ENCODE data around the gene TMEM259. TPM values are rescaled to one million over a fixed set of nuclear protein-coding genes. Genes with fewer than 3 reads are reported as not detected.

Gene TMEM259
- total and polyA plus RNA-seq, 2 experiments from 2014 or later: 82.8 to 196 TPM

DNA sequence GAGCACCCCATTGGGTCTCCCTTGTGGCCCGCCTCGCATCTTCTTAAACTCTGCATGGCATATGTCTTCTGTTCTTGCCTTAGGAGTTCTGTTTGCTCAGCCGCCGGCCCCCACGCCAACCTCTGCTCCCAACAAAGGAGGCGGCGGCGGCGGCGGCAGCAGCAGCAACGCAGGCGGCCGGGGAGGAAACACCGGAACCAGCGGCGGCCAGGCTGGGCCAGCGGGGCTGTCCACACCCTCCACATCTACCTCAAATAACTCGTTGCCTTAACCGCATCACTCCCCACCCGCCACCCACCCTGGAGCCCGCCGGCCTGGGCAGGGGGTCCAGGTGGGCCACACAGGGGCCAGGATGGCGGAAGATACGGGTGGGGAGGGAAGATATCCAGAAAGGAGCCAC, 49.1 kb downstream of the TMEM259 start:
- H3K36me3 ChIP-seq (ENCODE audit: insufficient read depth): peaks cover 29% of the 10 kb centered on the region
- peaks cover 26% of the 10 kb centered on the region for H3K9me3 Mint-ChIP-seq
- no peak overlapping the region for H3K4me2 ChIP-seq
- no peak for ATAC-seq
- H3K36me3 Mint-ChIP-seq (ENCODE audit: low read depth): peaks cover 56% of the 10 kb centered on the region
- peaks cover 8% of the 10 kb centered on the region; the same call in 1 of the 2 replicates for H3F3A ChIP-seq (replicated peaks; ENCODE audit: low read depth)
- no peak for DNase-seq (ENCODE audit: low spot score)
- peaks cover 8% of the 10 kb centered on the region for H3K27me3 Mint-ChIP-seq (ENCODE audit: insufficient read depth, low read depth, poor library complexity)
- no peak overlapping the region for H2AFZ ChIP-seq
- no peaks in the 10 kb centered on the region for H3K27me3 ChIP-seq (ENCODE audit: insufficient read depth)
- H3K27ac Mint-ChIP-seq: no peak overlapping the region
- no peaks in the 10 kb centered on the region for H3K9me2 ChIP-seq (ENCODE audit: insufficient read depth)
- 0 out of 3 replicates have a peak, but pooled peaks cover 4% of the 10 kb centered on the region for H3K4me1 Mint-ChIP-seq
- no peaks in the 10 kb centered on the region for H3K79me2 ChIP-seq (replicated peaks; ENCODE audit: insufficient read depth)
- peaks cover 3% of the 10 kb centered on the region; the same call in 1 of the 2 replicates for H3K4me1 ChIP-seq (ENCODE audit: insufficient read depth)
- H4K20me1 ChIP-seq (replicated peaks; ENCODE audit: insufficient read depth): no peaks in the 10 kb centered on the region
- H3K27ac ChIP-seq (ENCODE audit: low read depth): no peak overlapping the region
- TF ChIP-seq ZNF331 (CRISPR knock-in tag; IDR thresholded peaks at IDR 0.05; ENCODE audit: low read depth) (no peak), STAT1 (IDR thresholded peaks at IDR 0.05; ENCODE audit: unreplicated experiment) (no peak), ZNF114 (CRISPR knock-in tag; IDR thresholded peaks at IDR 0.05) (no peak), POLR2AphosphoS5 (IDR thresholded peaks at IDR 0.05; ENCODE audit: low read depth) (no peak), NANOG (IDR thresholded peaks at IDR 0.05; ENCODE audit: borderline replicate concordance) (no peak), EZH2 (IDR thresholded peaks at IDR 0.05; ENCODE audit: low read depth, unreplicated experiment) (no peak), CREB1 (CRISPR knock-in tag; IDR thresholded peaks at IDR 0.05; ENCODE audit: low read depth) (no peak), EZH2phosphoT487 (IDR thresholded peaks at IDR 0.05; ENCODE audit: unreplicated experiment) (no peak), JUNB (IDR thresholded peaks at IDR 0.05; ENCODE audit: unreplicated experiment) (no peak)
- TF ChIP-seq, protein P1, sequence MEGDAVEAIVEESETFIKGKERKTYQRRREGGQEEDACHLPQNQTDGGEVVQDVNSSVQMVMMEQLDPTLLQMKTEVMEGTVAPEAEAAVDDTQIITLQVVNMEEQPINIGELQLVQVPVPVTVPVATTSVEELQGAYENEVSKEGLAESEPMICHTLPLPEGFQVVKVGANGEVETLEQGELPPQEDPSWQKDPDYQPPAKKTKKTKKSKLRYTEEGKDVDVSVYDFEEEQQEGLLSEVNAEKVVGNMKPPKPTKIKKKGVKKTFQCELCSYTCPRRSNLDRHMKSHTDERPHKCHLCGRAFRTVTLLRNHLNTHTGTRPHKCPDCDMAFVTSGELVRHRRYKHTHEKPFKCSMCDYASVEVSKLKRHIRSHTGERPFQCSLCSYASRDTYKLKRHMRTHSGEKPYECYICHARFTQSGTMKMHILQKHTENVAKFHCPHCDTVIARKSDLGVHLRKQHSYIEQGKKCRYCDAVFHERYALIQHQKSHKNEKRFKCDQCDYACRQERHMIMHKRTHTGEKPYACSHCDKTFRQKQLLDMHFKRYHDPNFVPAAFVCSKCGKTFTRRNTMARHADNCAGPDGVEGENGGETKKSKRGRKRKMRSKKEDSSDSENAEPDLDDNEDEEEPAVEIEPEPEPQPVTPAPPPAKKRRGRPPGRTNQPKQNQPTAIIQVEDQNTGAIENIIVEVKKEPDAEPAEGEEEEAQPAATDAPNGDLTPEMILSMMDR (conservative IDR thresholded peaks at IDR 0.05; ENCODE audit: low read depth in 2 of 2): no peak
- TF ChIP-seq, protein P2, sequence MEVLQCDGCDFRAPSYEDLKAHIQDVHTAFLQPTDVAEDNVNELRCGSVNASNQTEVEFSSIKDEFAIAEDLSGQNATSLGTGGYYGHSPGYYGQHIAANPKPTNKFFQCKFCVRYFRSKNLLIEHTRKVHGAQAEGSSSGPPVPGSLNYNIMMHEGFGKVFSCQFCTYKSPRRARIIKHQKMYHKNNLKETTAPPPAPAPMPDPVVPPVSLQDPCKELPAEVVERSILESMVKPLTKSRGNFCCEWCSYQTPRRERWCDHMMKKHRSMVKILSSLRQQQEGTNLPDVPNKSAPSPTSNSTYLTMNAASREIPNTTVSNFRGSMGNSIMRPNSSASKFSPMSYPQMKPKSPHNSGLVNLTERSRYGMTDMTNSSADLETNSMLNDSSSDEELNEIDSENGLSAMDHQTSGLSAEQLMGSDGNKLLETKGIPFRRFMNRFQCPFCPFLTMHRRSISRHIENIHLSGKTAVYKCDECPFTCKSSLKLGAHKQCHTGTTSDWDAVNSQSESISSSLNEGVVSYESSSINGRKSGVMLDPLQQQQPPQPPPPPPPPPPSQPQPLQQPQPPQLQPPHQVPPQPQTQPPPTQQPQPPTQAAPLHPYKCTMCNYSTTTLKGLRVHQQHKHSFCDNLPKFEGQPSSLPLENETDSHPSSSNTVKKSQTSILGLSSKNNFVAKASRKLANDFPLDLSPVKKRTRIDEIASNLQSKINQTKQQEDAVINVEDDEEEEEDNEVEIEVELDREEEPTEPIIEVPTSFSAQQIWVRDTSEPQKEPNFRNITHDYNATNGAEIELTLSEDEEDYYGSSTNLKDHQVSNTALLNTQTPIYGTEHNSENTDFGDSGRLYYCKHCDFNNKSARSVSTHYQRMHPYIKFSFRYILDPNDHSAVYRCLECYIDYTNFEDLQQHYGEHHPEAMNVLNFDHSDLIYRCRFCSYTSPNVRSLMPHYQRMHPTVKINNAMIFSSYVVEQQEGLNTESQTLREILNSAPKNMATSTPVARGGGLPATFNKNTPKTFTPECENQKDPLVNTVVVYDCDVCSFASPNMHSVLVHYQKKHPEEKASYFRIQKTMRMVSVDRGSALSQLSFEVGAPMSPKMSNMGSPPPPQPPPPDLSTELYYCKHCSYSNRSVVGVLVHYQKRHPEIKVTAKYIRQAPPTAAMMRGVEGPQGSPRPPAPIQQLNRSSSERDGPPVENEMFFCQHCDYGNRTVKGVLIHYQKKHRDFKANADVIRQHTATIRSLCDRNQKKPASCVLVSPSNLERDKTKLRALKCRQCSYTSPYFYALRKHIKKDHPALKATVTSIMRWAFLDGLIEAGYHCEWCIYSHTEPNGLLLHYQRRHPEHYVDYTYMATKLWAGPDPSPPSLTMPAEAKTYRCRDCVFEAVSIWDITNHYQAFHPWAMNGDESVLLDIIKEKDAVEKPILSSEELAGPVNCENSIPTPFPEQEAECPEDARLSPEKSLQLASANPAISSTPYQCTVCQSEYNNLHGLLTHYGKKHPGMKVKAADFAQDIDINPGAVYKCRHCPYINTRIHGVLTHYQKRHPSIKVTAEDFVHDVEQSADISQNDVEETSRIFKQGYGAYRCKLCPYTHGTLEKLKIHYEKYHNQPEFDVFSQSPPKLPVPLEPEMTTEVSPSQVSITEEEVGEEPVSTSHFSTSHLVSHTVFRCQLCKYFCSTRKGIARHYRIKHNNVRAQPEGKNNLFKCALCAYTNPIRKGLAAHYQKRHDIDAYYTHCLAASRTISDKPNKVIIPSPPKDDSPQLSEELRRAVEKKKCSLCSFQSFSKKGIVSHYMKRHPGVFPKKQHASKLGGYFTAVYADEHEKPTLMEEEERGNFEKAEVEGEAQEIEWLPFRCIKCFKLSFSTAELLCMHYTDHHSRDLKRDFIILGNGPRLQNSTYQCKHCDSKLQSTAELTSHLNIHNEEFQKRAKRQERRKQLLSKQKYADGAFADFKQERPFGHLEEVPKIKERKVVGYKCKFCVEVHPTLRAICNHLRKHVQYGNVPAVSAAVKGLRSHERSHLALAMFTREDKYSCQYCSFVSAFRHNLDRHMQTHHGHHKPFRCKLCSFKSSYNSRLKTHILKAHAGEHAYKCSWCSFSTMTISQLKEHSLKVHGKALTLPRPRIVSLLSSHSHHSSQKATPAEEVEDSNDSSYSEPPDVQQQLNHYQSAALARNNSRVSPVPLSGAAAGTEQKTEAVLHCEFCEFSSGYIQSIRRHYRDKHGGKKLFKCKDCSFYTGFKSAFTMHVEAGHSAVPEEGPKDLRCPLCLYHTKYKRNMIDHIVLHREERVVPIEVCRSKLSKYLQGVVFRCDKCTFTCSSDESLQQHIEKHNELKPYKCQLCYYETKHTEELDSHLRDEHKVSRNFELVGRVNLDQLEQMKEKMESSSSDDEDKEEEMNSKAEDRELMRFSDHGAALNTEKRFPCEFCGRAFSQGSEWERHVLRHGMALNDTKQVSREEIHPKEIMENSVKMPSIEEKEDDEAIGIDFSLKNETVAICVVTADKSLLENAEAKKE (CRISPR knock-in tag; IDR thresholded peaks at IDR 0.05): no peak
- TF ChIP-seq, protein P3, sequence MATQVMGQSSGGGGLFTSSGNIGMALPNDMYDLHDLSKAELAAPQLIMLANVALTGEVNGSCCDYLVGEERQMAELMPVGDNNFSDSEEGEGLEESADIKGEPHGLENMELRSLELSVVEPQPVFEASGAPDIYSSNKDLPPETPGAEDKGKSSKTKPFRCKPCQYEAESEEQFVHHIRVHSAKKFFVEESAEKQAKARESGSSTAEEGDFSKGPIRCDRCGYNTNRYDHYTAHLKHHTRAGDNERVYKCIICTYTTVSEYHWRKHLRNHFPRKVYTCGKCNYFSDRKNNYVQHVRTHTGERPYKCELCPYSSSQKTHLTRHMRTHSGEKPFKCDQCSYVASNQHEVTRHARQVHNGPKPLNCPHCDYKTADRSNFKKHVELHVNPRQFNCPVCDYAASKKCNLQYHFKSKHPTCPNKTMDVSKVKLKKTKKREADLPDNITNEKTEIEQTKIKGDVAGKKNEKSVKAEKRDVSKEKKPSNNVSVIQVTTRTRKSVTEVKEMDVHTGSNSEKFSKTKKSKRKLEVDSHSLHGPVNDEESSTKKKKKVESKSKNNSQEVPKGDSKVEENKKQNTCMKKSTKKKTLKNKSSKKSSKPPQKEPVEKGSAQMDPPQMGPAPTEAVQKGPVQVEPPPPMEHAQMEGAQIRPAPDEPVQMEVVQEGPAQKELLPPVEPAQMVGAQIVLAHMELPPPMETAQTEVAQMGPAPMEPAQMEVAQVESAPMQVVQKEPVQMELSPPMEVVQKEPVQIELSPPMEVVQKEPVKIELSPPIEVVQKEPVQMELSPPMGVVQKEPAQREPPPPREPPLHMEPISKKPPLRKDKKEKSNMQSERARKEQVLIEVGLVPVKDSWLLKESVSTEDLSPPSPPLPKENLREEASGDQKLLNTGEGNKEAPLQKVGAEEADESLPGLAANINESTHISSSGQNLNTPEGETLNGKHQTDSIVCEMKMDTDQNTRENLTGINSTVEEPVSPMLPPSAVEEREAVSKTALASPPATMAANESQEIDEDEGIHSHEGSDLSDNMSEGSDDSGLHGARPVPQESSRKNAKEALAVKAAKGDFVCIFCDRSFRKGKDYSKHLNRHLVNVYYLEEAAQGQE (IDR thresholded peaks at IDR 0.05; ENCODE audit: unreplicated experiment): no peak
- TF ChIP-seq, protein P4, sequence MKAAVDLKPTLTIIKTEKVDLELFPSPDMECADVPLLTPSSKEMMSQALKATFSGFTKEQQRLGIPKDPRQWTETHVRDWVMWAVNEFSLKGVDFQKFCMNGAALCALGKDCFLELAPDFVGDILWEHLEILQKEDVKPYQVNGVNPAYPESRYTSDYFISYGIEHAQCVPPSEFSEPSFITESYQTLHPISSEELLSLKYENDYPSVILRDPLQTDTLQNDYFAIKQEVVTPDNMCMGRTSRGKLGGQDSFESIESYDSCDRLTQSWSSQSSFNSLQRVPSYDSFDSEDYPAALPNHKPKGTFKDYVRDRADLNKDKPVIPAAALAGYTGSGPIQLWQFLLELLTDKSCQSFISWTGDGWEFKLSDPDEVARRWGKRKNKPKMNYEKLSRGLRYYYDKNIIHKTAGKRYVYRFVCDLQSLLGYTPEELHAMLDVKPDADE (IDR thresholded peaks at IDR 0.05): no peak
- H3K4me3 Mint-ChIP-seq: no peak overlapping the region
- H3K4me3 ChIP-seq: no peak overlapping the region

Data from GM23338 (cell line).